Mammary epithelial cell (primary cell): Measurements from ENCODE around the gene NFYB.

ENCODE experiments used
- EZH2 ChIP-seq: IDR thresholded peaks from 2 replicates; pipeline ENCODE4 v1.6.1; 2012; ENCODE audit warnings: low read length, inconsistent platforms, borderline replicate concordance
- TF ChIP-seq, protein P1 (sequence below), 2 donors: IDR thresholded peaks in 1 of 2; conservative IDR thresholded peaks in 1 of 2; 2 replicates each; pipeline ENCODE4 v1.5.1; 2011 to 2012; ENCODE audit warnings: inconsistent platforms in 2 of 2, low read length in 2 of 2, mild to moderate bottlenecking in 2 of 2, control low read depth in 1 of 2, low read depth in 1 of 2; ENCODE audit not compliant: insufficient read depth in 1 of 2; ENCODE audit errors: extremely low read depth in 1 of 2

DNA sequence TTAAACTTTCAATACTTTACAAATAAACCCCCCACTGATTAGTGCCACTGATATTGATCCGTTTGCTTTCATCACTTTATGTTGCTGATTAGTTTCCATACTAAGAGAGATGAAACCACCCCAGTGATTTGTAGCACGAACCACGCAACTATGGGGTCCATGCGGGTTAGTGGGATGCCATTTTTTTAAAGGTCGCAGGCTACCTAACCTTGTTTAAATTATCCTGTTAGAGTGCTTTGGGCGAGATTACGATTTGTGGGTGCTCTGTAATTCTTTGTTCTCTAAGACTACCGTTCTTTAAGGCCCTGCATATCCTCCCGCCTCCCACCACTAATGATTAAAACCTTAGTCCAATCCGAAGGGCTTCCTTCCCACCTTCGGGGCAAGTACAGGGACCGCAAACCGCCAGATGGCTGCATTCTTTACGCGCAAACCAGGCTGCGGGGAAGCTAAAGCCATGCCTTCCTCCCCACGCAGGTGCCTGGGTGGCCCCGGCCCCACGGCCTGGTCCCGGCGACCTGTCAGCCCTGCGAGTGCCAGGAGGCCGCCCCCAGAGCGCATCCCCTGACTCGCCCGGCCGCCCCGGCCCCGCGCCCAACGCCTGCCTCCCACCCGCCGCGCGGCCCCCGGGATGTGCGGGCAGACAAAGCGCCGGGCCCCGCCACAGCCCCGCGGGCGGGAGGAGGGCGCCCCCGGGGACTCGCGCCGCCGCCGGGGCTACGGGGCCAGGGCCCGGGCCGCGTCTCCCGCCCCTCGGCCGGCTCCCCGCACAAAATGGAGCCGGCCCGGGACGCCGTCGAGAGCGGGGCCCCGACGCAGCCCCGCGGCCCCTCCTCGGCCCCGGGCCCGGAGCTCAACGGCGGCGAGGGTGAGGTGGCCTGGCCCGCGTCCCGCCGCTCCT lies 759 bp downstream of the NFYB start:
- TF ChIP-seq, protein P1, sequence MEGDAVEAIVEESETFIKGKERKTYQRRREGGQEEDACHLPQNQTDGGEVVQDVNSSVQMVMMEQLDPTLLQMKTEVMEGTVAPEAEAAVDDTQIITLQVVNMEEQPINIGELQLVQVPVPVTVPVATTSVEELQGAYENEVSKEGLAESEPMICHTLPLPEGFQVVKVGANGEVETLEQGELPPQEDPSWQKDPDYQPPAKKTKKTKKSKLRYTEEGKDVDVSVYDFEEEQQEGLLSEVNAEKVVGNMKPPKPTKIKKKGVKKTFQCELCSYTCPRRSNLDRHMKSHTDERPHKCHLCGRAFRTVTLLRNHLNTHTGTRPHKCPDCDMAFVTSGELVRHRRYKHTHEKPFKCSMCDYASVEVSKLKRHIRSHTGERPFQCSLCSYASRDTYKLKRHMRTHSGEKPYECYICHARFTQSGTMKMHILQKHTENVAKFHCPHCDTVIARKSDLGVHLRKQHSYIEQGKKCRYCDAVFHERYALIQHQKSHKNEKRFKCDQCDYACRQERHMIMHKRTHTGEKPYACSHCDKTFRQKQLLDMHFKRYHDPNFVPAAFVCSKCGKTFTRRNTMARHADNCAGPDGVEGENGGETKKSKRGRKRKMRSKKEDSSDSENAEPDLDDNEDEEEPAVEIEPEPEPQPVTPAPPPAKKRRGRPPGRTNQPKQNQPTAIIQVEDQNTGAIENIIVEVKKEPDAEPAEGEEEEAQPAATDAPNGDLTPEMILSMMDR (conservative IDR thresholded peaks at IDR 0.05 in 1 of 2, IDR thresholded peaks at IDR 0.05 in 1 of 2; ENCODE audit: extremely low read depth in 1 of 2, insufficient read depth in 1 of 2, low read depth in 1 of 2, low read length in 2 of 2): no peak
- no peak for TF ChIP-seq EZH2
